DMS114 treated with DMSO at 0.1 percent for 48 hours (cell line): ENCODE results near the gene PAPPA2.
"Not testable (repeated sequence)": the region's sequence is repeated elsewhere in the genome, so short reads cannot be mapped to it uniquely, and the experiment has no call there.

Source experiments
- DNase-seq: peaks from one replicate; lab custom pipeline; 2025; ENCODE audit not compliant: unreplicated experiment; lab: John Stamatoyannopoulos, UW

Gene PAPPA2

DNA sequence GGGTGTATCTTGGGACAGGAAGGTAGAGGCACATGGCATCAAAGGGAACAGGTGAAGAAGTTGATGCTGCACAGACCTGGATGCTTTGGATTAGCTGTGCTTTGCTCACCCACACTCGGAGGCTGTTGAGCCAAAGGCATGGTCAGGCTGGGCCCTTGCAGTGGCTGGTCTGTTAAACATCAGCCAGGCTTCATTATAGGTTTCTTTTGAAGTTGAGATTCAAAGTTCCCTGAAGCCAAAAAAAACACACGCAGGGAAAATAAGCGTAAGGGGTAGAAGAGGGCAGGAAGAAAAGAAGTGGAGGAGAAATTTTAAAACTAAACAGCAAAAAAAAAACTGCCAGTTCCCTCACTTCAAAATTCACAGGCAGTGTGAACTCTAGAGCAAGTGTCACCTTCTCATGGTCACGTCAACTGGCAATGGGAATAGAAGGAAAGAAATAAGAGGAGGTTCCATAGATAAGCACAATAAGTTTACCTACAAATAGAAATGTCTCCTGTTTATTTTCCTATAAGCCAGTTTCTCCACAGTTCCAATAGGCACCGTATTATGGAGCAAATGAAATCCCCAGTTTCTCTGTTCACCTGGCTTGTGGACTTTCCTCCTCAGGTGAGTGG is 139.5 kb downstream of the PAPPA2 start:
- DNase-seq: no peak

DNA sequence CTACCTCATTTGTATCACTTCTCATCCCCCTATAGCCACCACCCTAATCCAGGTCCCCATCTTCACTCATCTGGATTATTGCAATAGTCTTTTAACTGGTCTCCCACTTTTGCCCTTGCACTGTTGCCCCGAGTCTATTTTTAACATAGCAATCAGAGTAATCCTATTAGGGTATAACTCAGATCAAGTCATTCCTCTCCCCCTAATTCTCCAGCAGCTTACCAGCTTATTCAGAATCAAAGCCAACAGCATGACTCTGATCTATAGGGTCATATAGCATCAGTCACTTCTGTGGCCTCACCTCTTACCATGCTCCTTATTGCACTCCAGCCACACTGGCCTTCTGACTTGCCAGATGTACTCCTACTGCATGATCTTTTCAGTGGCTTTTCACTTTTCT is 140.7 kb downstream of the PAPPA2 start:
- DNase-seq: no peak

- DNase-seq: no peak
Measured at GRCh38 chr1:176604461-176604860, 141.5 kb downstream of the PAPPA2 start.

DNA sequence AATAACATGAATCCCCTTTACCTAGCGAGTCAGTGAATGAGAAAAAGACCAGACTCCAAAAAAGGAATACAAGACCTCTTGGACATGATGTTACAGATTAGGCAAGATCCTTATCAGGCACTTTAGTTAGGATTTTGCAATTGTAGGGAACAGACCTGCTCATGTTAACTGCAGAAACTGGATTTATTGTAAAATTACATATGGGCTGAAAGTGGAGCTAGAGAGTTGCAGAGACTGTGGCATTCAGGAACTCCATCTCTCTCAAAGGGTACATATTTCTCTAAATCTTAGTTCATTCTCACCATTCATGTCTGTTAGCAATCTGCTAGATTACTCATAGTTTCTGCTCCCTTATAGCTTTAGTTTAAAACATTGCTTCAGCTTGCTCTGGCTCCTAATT is 142.2 kb downstream of the PAPPA2 start:
- DNase-seq: no peak

GRCh38 chr1:176609556-176610408 is 146.8 kb downstream of the PAPPA2 start:
- no peak for DNase-seq

- DNase-seq: no peak
Measured at GRCh38 chr1:176612791-176613190, 149.8 kb downstream of the PAPPA2 start.

DNA sequence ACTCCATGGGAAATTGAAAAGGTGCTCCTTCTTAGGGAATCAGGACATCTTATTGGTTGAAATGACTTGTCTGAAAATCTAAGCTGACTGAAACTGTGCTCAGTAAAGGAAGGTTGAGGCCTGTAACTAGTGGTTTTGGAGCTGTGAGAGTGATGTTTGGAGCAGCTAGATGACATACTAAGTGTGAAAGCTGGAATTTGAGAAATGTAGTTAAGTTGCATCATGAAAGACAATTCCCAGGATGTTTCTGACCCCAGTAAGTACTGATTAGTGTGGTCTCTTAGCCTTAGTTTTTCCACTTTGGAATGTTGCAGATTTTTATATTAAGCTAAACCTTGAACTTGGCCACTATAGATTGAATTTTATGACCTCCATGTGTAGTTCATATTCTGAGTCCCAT is 154.9 kb downstream of the PAPPA2 start:
- no peak for DNase-seq

- DNase-seq: no peak
Measured at GRCh38 chr1:176619261-176619660, 156.3 kb downstream of the PAPPA2 start.

- no peak for DNase-seq
Measured at GRCh38 chr1:176625365-176625764, 162.4 kb downstream of the PAPPA2 start.

DNA sequence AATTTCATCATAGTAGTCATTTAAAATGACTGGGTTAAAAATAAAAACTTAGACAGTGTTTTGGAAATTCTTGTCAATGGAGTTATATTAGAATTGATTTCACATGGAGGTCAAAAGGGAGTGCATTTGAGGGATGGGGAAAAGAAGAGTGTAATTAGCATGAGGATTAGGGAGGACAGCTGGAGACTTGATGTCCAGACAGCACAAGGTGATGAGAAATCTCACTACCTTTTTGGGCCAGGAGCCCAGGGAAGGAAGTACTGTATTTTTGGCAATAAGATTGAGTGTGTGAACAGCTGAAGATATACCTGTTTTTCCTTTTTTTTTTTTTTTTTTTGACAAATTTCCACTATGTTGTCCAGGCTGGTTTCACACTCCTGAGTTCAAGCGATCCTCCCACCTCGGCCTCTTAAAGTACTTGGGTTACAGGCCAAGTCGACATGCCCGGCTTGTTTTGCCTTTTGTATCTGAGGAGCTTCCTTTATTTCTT is 163.6 kb downstream of the PAPPA2 start:
- no peak for DNase-seq

DNA sequence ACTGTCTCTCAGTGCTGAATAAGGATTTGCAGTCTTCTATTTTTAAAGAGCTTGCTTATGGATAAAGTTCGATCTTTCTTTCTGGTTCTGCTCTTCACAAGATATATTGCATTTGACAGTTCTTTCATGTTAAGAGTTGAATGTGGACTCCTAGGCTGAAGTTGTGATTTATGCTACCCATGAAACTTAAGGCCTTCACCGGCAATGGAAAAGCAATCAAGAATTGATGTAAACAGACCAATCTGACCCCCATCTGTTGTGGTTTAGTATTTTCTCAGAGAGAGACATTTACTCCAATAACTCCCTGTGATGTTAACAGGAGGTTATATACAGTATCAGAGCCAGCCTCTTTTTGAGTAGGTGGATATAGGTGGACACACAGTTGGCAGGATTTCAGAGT is 165.8 kb downstream of the PAPPA2 start:
- DNase-seq: no peak

DNA sequence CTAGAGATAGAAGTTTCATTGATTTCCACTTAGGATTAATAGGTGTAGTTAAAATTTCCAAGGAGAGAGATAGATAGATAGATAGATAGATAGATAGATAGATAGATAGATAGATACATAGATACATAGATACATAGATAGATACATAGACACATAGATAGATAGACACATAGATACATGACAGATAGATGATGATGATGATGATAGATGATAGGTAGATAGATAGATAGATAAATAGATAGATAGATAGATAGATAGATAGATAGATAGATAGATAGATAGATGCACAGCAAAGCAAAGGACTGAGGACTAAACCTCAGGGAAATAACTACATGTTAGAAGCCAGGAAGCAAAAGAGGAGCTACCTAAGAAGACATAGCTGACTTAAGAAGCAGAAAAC is 171.8 kb downstream of the PAPPA2 start:
- not testable (repeated sequence) for DNase-seq

DNA sequence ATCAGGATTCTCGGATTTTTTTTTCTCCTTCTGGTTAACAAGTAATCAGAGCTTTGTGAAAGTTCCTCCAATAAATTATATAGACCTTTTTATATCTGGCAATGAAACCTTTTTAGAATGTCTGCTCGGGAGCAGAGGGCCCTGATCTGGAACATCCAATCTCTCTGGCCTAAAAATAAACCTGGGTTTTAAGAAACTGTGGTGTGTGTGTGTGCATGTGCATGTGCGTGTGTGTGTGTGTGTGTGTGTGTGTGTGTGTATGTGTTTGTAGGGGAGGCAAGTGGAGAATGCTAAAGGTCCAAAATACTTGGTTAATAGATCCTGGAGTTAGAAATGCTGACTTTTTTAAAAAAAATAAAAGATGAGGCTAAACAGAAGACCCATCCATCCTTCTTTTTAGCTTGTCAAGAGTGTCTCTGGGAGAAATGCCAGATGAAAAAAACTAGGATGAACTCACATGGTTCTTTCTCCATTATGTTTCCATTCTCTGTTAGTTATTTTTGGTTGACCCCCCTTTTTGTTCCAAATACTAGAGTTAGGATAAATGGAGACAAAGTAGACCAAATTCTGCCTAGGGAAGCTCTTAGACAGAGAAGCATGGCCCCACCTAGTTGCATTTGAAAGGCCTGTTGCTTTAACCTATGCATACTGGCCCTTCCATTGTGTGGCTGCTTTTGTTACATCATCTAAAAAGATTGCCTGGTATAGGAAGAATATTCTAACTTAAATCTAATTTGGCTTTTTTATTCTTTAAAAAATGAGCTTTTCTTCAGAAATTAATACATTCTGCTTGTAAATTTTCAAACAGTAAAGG is 175.9 kb downstream of the PAPPA2 start:
- no peak for DNase-seq

DNA sequence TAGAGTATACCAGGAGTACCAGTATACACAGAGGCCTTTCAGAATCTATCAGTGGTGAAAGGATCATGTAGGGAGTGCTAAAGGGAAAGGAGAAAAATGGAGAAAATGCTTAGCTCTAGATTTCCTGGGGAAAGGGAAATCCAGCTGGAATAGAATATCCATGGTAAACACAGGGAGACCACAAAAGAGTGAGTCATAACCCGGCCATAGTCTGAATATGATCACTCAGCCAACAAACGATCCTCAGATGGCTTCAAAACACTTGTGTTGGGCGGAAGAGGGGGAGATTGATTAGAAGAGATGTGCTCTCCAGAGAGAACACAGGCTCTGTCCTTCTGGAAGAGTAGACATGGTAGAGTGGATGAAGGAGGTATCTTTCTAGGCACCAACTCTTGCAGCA is 180.6 kb downstream of the PAPPA2 start:
- no peak for DNase-seq

DNA sequence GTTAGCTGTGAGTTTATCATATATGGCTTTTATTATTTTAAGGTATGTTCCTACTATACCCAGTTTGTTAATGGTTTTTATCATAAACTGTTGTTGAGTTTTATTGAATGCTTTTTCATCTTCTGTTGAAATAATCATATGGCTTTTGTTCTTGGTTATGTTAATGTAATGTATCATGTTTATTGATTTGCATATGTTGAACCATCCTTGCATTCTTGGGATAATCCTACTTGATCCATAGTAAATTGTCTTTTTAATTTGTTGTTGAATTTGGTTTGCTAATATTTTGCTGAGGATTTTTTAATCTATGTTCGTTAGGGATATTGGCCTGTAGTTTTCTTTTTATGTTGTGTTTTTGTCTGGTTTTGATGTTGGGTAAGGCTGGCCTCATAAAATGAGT is 185.6 kb downstream of the PAPPA2 start:
- DNase-seq: no peak

GRCh38 chr1:176656257-176656995 is 193.5 kb downstream of the PAPPA2 start:
- DNase-seq: no peak

DNA sequence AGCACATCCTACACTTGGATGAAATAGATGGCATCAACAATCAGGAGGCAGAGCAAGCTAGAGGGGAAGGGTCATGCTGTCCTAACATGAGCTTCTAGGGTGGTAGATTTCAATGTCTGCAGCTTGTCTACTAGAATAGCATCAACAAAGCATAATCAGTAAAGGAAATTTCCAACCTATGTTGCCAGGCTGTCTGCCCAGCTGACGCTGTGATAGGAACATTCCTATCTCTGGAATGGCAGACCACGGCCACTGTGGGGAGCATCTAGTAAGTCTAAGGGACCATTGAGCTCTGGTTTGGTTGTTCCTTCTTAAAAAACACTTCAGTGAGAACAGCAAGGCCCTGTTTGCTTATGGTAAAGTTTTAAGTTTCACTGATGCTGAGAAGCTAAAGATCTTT is 206.8 kb downstream of the PAPPA2 start:
- no peak for DNase-seq

GRCh38 chr1:176670853-176671252 is 207.9 kb downstream of the PAPPA2 start:
- DNase-seq: no peak

- DNase-seq: no peak
Measured at GRCh38 chr1:176682830-176683535, 220.0 kb downstream of the PAPPA2 start.
